ENCODE data around the gene M1AP. TPM values are rescaled to one million over a fixed set of nuclear protein-coding genes. Genes with fewer than 3 reads are reported as not detected.

Gene M1AP
- total RNA-seq, 4 donors from 2014 or later = 0.19 TPM; not detected in 3

DNA sequence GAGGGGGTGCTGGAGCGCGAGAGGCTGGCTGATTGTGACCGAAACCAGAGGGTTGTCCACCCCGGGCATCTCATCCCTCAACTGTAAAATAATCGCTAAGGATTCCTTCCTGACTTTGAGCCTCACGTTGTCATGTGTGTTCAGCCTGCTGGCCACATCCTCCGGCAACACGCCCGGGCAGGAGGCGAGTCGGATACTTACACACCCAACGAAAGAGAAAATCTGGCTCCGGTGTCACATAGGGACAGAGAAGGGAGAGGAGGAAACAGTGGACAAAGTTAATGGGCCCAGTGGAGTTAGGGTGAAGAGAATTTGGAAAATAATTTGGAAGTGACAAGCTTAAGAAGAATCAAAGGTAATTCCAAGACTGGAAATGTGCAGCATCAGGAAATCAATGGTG is 131.5 kb downstream of the M1AP start:
- peaks cover 41 to 96% (median 45%) of the 10 kb centered on the region in 4 donors for H3K27me3 ChIP-seq
- intact Hi-C loops (cut with DNase I) = no loop called here
- no peaks in the 10 kb centered on the region for H3K9me3 ChIP-seq
- WGBS, 2 donors = 66 to 70% methylated on average over 4 to 11 of the region's 13 CpGs
- no peak overlapping the region for H3K27ac ChIP-seq
- H3K36me3 ChIP-seq = no peaks in the 10 kb centered on the region
- TF ChIP-seq, protein P1, sequence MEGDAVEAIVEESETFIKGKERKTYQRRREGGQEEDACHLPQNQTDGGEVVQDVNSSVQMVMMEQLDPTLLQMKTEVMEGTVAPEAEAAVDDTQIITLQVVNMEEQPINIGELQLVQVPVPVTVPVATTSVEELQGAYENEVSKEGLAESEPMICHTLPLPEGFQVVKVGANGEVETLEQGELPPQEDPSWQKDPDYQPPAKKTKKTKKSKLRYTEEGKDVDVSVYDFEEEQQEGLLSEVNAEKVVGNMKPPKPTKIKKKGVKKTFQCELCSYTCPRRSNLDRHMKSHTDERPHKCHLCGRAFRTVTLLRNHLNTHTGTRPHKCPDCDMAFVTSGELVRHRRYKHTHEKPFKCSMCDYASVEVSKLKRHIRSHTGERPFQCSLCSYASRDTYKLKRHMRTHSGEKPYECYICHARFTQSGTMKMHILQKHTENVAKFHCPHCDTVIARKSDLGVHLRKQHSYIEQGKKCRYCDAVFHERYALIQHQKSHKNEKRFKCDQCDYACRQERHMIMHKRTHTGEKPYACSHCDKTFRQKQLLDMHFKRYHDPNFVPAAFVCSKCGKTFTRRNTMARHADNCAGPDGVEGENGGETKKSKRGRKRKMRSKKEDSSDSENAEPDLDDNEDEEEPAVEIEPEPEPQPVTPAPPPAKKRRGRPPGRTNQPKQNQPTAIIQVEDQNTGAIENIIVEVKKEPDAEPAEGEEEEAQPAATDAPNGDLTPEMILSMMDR (IDR thresholded peaks at IDR 0.05) = no peak
- TF ChIP-seq POLR2A (IDR thresholded peaks at IDR 0.05) = no peak
- H3K4me3 ChIP-seq = peak overlapping the region in 2 of 4 donors; percentile 43 to 60
- no peak for DNase-seq
- H3K4me1 ChIP-seq = peaks cover 14 to 39% (median 29%) of the 10 kb centered on the region in 3 donors

DNA sequence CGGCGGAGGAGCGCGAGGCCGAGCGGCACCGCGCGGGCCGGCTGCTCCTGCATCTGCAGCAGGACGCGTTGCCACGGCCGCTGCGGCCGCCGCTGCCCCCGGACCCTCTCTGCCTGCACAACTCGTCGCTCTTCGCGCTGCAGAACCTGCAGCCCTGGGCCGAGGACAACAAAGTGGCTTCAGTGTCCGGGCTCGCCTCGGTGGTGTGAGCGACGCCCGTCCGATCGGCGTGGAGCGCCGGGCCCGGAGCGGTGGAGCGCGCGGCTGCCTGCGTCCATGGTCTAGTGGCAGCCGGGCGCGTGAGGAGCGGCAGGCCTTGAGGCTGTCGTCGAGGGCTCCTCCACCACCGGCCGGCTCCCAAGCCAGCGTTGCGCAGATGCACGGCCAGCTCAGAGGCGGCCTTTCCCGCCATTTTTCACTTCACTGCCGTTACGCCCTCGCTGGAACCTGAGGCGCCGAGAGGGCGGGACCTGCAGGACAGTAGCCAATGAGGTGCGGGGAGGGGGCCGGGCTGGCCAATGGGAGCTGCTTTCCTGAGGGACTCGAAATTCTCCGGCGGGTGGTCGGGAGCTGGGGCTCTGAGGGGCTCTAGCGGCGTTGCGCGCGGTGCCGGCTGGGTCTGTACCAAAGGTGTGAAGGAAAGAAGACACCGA is 132.0 kb downstream of the M1AP start:
- Histone ChIP-seq H3K27ac (no peak overlapping the region), H3K9me3 (no peaks in the 10 kb centered on the region), H3K27me3 (peaks cover 41 to 98% (median 48%) of the 10 kb centered on the region in 4 donors), H3K4me1 (peaks cover 14 to 39% (median 29%) of the 10 kb centered on the region in 3 donors), H3K4me3 (peak overlapping the region in 3 of 4 donors; percentile 20 to 60 (median 43)), H3K36me3 (no peaks in the 10 kb centered on the region)
- 5 to 13% methylated on average over 6 to 8 of the region's 72 CpGs for WGBS, 2 donors
- no peak for TF ChIP-seq POLR2A (IDR thresholded peaks at IDR 0.05)
- TF ChIP-seq, protein P1 (IDR thresholded peaks at IDR 0.05) = no peak
- no peak for DNase-seq
- intact Hi-C loops (cut with DNase I) = no loop called here

DNA sequence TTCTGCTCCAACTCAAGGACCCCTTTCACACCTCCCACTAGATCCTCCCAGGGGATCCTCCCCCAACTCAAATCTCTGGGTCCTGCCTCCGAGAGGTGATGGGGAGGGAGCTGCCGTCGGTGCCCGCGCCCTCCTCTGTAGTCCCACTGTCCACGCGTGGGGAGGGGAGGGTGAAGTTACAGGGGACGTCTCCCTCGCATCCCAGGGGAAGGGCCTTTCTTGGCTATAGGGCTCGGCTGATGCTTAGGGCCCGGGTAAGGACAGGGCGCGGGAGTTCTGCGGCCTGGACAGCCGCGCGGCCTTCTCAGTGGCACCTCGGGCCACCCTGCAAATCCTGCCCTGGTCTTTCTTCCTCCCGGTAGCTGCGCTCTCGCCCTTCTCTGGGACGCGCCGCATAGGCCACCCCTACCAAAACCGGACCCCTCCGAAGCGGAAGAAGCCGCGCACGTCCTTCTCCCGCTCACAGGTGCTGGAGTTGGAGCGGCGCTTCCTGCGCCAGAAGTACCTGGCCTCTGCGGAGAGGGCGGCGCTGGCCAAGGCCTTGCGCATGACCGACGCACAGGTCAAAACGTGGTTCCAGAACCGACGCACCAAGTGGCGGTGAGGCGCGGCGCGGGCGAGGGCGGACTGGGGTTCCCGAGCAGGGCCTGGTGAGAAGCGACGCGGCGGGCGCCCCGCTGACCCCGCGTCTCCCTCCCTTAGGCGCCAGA is 132.7 kb downstream of the M1AP start:
- TF ChIP-seq POLR2A (IDR thresholded peaks at IDR 0.05) = no peak
- TF ChIP-seq, protein P1 (IDR thresholded peaks at IDR 0.05) = no peak
- Histone ChIP-seq H3K36me3 (no peaks in the 10 kb centered on the region), H3K4me1 (peaks cover 14 to 39% (median 29%) of the 10 kb centered on the region in 3 donors), H3K27ac (no peak overlapping the region), H3K9me3 (no peaks in the 10 kb centered on the region), H3K27me3 (peaks cover 41 to 100% (median 48%) of the 10 kb centered on the region in 4 donors), H3K4me3 (peak overlapping the region in 2 of 4 donors; percentile 43 to 60)
- DNase-seq = no peak
- WGBS, 2 donors = 20 to 27% methylated on average over 3 to 4 of the region's 60 CpGs
- intact Hi-C loops (cut with DNase I) = no loop called here

DNA sequence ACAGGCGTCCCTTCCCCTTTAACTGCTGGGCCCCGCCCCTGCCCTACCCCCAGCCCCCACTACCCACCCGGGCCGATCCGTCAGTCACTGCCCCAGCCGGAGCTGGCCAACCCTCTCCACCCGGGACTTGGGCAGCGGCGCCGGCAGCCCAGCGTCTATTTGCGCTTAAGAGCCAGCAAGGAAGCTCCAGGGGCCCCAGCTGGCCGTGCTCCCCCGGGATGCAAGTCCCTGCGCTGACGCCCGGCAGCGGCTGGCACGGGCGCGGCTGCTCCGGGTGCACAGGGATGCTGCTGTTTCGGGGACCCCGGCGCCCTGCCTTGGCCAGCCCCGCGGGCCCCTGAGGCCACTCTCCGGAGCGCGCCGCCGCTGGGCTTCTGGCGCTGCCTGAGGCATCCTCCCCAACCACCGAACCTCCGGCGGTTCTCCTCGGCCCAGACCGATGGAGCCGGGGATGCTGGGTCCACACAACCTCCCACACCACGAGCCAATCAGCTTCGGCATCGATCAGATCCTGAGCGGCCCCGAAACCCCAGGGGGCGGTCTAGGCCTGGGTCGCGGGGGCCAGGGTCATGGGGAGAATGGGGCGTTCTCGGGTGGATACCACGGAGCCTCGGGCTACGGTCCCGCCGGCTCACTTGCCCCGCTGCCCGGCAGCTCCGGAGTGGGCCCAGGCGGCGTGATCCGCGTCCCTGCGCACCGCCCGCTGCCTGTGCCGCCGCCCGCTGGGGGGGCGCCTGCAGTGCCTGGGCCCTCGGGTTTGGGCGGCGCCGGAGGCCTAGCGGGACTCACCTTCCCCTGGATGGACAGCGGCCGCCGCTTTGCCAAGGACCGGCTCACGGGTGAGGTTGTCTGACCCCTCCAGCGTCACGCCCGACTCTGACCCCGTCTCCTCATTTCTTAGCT is 133.5 kb downstream of the M1AP start, which contains the start of gene TLX2:
Gene TLX2, plus strand, starts transcription at position 83 of the 903 bp plus-strand sequence. Its CDS starts 357 bp downstream, at position 440.
- Histone ChIP-seq H3K4me3 (peak within 1 kb of the TSS in 2 of 4 donors; percentile 43 to 60), H3K36me3 (no peaks in the 10 kb centered on the region), H3K27ac (no peak within 1 kb of the TSS), H3K27me3 (peaks cover 41 to 100% (median 48%) of the 10 kb centered on the region in 4 donors), H3K4me1 (peaks cover 14 to 39% (median 29%) of the 10 kb centered on the region in 3 donors), H3K9me3 (no peaks in the 10 kb centered on the region)
- WGBS, 2 donors = 2 to 17% methylated on average over 3 to 17 of the region's 82 CpGs
- no peak for DNase-seq
- intact Hi-C loops (cut with DNase I) = no loop called here
- TF ChIP-seq, protein P1 (IDR thresholded peaks at IDR 0.05) = no peak
- no peak for TF ChIP-seq POLR2A (IDR thresholded peaks at IDR 0.05)

All from esophagus squamous epithelium (tissue), 5 donors.